Activated CD8-positive, alpha-beta memory T cell treated with anti-CD3 and anti-CD28 coated beads, Interleukin-2, amount 50 U/mL, for 48 hours (primary cell): Measurements from ENCODE around the gene ABCC10.
"Not testable (repeated sequence)": the region's sequence is repeated elsewhere in the genome, so short reads cannot be mapped to it uniquely, and the experiment has no call there.

Source experiments
- DNase-seq: peaks from one replicate; pipeline ENCODE4 v3.0.0-alpha.2; 2020

The ABCC10 gene

DNA sequence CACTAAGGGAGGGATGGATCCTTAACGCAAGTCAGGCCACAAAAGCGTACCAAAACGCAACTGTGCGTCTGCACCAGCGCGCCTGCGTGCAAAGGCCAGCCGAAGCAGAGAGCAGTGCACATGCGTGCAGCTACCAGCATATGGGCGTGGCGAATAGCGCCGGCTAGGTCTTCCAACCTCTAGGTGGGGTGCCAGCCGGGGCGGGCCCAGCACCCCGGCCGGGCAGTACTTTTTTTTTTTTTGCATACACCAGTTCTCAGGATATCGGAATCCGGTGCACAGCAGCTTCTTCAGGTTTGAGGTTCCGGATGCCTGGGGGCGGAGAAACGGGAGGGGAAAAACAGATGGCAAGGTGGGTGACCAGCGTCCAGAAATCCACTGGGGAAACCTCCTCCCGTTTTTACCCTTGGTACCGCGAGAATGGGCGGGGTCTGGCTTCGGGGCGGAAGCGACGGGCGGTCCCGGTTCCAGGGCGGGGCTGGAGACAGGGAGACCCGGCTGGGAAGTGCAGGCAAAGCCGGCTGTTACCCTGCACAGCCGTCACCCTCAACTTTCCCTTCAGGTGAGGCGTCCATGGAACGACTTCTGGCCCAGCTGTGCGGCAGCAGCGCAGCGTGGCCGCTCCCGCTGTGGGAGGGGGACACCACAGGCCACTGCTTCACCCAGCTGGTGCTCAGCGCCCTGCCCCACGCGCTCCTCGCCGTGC, at the start of gene ABCC10:
ABCC10 (plus strand) TSS at position 136 of the 706 bp plus-strand sequence; CDS start at position 574, 438 bp downstream.
- DNase-seq: peak; percentile 94

DNA sequence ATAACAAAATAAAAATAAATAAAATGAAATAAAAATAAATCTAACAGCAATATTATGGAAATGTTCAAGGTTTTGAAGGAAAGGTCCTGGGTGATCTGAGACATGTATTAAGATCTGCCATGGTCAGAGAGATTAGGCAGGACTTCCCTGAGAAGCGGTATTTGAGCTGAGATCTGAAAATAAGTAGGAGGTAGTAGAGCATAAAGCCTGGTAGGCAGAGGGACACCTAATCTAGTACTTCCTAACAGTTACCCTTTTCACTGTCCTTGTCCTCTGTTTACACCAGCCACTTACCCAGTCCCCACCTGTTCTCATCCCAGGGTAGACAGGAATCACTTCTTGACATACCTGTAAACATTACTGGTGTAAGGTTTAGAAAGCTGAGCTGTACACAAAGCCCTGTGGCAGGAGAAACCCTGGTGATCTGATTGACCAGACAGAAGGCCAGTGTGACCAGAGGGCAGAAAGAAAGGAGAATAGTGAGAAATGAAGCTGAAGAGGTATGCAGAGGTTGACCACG, 49.6 kb upstream of the ABCC10 start:
- peak; percentile 12 for DNase-seq

DNA sequence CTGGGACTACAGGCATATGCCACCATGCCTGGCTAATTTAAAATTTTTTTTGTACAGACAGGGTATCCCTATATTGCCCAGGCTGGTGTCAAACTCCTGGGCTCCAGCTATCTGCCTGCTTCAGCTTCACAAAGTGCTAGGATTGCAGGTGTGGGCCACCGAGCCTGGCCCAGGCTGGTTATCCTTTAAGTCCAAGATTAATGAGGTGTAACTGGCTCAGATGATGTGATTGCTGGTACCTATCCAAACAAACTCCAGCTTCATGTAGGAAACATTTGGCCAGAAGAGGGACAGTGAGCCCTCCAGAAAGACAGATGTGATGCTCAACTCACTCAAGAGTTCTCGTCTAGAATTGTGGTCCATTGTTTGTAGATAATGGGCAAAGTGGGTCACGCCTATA, 48.7 kb upstream of the ABCC10 start:
- peak; percentile 25 for DNase-seq

- not testable (repeated sequence) for DNase-seq
Observed at GRCh38 chr6:43380858-43381257, 46.5 kb upstream of the ABCC10 start.

GRCh38 chr6:43383021-43383667, 44.2 kb upstream of the ABCC10 start:
- DNase-seq: peak; percentile 45

DNA sequence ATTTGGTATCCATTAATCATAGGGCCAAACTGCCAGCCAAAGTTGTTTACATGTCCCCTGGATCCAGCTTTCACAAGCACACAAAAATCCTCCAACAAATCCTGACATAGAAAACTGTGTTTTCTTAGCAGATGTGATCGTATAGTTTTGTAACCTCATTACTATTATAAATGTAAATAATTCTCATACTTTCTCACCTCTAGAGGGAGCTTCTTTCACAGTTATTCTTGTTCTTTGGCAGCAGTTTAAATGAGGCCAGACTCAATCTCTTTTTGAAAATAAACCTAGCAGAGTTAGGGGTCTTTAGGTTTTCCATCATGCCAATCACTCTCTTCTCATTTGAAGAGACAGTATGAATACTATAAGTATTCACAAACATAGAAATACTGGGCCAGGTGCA, 40.8 kb upstream of the ABCC10 start:
- DNase-seq: no peak

GRCh38 chr6:43389730-43390295, 37.5 kb upstream of the ABCC10 start:
- DNase-seq: no peak

GRCh38 chr6:43390753-43391439, 36.4 kb upstream of the ABCC10 start:
- DNase-seq: not testable (repeated sequence)

DNA sequence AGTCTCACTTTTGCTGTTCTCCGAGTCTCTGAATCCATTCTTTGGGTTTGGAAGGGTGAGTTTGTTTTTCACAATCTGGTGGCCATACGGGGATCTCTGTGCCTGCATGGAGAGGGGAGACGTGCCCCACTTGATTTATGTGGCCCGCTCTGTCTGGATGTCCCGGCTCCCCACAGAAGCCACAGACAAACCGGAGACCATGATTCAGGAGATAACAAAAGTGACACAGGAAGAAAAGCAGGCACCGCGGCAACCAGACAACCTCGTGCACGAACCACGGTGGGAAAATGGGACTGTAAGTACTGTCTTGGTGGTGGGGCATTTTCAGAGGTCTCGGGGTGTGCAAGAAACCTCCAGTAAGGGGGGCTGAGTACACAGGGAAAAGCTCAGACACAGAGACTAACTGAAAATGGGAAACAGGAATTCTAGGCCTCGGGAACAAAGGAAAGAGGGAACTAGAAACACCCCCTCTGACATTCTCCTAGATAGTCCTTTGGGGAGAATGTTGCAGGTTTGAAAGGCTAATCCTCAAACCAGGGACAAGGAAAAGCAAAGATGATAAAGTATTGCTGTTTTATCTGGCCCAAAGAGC, 35.8 kb upstream of the ABCC10 start:
- DNase-seq: peak; percentile 59

DNA sequence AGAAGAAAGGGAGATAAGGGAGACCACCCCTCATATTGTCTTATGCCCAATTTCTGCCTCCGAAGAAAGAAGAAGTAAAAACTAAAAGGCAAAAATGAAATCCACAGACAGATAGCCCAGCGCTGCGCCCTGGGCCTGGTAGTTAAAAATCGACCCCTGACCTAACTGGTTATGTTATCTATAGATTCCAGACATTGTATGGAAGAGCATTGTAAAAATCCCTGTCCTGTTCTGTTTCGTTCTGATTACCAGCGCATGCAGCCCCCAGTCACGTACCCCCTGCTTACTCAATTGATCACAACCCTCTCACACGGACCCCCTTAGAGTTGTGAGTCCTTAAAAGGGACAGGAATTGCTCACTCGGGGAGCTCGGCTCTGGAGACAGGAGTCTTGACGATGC, 34.2 kb upstream of the ABCC10 start:
- DNase-seq: not testable (repeated sequence)

GRCh38 chr6:43393602-43394001, 33.7 kb upstream of the ABCC10 start:
- no peak for DNase-seq

- no peak for DNase-seq
Observed at GRCh38 chr6:43394982-43395381, 32.4 kb upstream of the ABCC10 start.

GRCh38 chr6:43395776-43396175, 31.6 kb upstream of the ABCC10 start:
- DNase-seq: no peak

- DNase-seq: no peak
Observed at GRCh38 chr6:43396408-43397149, 30.8 kb upstream of the ABCC10 start.

DNA sequence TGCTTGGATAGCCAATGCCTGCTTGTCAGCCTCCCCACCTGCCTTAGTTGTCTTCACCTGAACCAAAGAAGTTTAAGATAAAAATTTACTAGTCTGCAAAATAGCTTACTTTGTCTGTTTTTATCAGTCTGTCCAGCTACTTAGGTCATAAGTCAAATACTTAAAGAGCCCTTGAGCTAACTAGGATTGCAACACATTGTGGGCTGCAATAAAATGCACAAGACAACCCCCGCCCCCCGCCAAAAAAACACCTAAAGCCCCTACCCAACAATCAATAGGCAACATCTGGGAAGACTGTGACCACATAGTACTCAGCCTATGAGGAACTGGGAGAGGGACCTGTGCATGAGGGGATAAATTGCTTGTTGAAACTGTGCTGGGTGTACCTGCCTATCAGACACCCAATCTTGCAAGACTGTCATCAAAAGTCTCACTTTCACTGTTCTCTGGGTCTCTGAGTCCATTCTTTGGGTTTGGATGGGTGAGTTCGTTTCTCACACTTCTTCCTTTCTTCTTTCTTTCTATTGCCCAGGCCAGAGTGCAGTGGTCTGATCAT, 27.3 kb upstream of the ABCC10 start:
- DNase-seq: no peak

- no peak for DNase-seq
Observed at GRCh38 chr6:43401730-43402129, 25.6 kb upstream of the ABCC10 start.

- no peak for DNase-seq
Observed at GRCh38 chr6:43402820-43403219, 24.5 kb upstream of the ABCC10 start.

- DNase-seq: no peak
Observed at GRCh38 chr6:43405354-43405753, 22.0 kb upstream of the ABCC10 start.

DNA sequence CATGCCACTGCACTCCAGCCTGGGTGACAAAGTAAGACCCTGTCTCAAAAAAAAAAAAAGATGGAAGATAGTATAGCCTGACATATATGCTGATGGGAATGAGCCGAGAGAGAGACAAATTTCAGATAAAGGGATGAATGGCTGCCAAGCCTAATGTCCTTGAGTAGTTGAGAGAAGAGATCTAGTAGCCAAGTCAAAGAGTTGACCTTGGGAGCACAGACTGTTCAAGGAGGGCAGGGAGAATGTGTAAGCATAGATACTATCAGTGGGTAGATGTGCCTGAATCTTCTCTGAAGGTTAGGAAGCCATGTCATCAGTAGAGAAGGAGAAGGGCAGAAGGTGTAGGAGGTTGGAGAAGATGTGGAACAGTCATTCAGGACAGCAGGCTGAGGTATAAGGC, 20.0 kb upstream of the ABCC10 start:
- DNase-seq: no peak

GRCh38 chr6:43408259-43408658, 19.1 kb upstream of the ABCC10 start:
- no peak for DNase-seq

DNA sequence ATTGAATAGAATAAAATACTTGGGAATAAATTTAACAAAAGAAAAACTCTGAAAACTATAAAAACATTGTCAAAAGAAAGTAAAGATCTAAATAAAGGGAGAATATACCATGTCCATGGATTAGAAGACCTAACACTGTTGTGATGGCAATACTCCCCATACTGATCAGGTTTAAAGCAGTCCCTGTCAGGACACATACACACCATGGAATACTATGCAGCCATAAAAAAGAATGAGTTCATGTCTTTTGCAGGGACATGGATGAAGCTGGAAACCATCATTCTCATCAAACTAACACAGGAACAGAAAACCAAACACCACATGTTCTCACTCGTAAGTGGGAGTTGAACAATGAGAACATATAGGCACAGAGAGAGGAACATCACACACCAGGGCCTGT, 16.6 kb upstream of the ABCC10 start:
- not testable (repeated sequence) for DNase-seq

DNA sequence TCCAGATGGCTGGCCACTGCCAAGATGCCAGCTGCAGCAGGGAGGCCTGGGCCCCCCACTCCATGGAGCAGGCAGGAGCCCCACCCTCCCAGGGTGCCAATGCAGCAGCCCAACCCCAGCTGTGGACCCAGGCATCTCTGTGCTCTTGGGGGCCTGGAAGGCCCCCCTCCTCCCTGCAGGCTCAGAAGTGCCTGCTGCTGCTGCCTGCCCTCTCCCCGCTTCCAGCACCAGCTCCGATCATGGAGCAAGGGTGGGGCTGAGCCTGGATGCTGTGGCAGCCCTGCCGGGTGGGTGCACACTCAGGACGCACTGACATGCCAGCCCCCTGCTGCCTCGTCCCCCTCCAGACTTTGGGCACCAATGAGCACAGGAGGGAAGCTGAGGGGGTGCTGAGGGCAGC, 14.8 kb upstream of the ABCC10 start:
- no peak for DNase-seq
